ENCODE data around the gene ZNF746.

DNA sequence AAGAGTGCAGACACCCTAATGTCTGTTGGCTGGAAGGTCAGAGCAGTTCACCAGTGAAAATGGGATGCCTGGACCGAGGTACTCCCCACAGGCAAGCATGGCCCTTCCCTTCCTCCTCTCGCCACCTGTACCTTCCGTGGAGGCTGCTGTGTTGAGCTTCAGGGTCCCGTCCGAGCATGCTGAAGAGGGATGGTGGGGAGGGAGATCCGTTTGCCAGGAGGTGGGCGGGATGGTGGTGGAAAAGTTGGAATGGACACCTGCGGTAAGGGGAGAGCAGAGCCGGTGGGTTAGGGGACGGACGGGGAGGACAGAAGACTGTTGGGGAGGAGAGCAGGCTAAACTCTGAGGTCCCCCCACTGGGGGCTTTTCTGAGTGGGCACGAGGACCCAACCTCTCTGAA lies 20.8 kb downstream of the ZNF746 start:
- TF ChIP-seq, protein P1, sequence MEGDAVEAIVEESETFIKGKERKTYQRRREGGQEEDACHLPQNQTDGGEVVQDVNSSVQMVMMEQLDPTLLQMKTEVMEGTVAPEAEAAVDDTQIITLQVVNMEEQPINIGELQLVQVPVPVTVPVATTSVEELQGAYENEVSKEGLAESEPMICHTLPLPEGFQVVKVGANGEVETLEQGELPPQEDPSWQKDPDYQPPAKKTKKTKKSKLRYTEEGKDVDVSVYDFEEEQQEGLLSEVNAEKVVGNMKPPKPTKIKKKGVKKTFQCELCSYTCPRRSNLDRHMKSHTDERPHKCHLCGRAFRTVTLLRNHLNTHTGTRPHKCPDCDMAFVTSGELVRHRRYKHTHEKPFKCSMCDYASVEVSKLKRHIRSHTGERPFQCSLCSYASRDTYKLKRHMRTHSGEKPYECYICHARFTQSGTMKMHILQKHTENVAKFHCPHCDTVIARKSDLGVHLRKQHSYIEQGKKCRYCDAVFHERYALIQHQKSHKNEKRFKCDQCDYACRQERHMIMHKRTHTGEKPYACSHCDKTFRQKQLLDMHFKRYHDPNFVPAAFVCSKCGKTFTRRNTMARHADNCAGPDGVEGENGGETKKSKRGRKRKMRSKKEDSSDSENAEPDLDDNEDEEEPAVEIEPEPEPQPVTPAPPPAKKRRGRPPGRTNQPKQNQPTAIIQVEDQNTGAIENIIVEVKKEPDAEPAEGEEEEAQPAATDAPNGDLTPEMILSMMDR (IDR thresholded peaks at IDR 0.05 in 4 of 5, conservative IDR thresholded peaks at IDR 0.05 in 1 of 5): no peak
- TF ChIP-seq POLR2A (IDR thresholded peaks at IDR 0.05): no peak

Measured in gastrocnemius medialis (tissue), 4 donors.